NAMALWA (cell line): Measurements from ENCODE around the gene ANXA1.
A peak's percentile ranks its signal among the peaks of the same experiment; 100 is the strongest.

Experiments
- DNase-seq: peaks from one replicate; pipeline ENCODE4 v3.0.0-alpha.2; 2015; ENCODE audit warnings: low spot score

The ANXA1 gene, protein sequence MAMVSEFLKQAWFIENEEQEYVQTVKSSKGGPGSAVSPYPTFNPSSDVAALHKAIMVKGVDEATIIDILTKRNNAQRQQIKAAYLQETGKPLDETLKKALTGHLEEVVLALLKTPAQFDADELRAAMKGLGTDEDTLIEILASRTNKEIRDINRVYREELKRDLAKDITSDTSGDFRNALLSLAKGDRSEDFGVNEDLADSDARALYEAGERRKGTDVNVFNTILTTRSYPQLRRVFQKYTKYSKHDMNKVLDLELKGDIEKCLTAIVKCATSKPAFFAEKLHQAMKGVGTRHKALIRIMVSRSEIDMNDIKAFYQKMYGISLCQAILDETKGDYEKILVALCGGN

DNA sequence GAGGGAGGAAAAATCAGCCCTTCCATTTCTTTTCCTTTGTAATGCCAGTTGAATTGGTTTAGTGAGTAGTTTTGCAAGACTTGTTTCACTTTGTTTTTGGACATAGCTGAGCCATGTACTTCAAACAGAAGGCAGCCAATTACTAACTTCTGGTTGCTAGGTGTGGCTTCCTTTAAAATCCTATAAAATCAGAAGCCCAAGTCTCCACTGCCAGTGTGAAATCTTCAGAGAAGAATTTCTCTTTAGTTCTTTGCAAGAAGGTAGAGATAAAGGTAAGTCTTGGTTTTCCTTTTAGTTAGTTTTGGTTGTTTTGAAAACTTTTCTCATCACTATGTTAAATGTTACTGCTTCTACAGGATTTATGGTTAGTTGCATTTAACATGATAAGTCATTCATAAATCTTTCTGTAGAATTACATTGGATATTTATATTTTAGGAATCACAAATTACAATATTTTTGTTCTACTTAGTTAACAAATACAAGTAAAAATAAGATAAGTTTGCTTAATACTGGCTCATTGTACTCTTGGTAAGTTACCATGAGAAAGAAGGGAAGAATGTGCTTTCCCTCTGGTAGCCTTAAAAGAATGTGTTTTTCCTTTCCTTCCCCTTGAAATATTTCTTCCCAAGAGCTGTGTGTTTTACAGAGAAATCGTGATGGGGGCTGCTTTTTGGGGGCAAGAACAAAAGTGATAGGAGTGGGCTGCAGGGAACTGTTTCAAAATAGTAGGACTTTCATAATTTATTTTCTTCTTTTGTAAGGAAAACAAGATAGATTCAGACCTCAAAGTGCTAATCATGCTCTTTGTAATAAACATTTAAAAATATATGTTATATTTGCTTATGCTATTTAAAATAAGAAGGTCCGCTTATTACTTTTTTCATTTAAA, at the start of gene ANXA1:
Gene ANXA1 (plus strand): TSS at position 213 of the 890 bp plus-strand sequence. CDS start 6,671 bp downstream, outside the sequence.
- no peak for DNase-seq

DNA sequence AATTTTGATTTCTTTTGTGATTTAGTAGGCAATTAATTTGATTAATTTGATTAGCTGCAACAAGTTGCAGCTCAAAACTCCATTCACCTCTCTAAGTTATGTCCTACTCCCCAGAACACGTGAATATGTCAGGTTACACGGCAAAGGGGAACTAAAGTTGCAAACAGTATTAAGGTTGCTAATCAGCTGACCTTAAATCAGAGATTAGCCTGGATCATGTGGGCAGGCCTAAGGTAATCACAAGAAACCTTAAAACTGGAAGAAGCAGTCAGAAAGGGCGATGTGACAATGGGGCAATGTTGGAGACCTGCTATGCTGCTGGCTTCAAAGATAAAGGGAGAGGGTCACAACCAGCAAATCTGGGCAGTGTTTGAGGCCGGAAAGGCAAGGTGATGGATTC, 47.3 kb upstream of the ANXA1 start:
- DNase-seq, result no peak

DNA sequence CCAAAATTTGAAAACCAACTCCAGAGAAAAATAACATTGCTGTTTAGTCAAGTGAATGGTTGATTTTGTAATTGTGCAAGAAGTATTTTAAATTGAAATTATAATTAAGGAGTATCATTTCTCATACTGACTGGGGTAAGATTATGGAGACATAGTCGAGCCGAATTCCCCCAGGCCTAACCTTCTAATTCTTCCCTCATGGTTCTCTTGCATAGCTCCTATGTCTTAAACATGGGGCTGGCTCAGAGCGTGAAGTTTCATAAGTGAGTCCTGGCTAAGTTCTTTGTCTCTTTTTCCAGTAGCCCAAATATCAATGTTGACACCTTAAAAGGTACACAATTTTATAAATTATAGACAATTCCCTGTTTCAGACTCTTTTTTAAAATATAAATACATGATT, 46.7 kb upstream of the ANXA1 start:
- no peak for DNase-seq

DNA sequence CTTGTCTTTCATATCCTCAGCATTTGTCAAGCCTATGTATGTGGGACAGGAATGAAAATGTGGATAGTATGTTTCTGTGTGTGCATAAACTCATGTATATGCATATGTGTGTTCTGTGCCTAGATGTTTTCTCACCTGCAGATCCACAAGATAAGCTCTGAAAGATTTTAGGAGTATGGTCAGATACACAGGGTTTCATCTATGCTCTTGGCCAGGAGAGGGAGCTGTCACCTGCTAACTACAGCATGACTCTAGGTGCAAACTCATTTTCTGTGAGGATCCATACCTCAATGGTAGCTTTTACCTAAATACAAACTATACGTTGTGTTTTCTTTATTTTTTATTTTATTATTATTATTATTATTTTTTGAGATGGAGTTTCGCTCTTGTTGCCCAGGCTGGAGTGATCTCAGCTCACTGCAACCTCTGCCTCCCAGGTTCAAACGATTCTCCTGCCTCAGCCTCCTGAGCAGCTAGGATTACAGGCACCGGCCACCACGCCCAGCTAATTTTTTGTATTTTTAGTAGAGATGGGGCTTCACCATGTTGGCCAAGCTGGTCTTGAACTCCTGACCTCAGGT, 44.1 kb upstream of the ANXA1 start:
- peak; percentile 68 for DNase-seq

DNA sequence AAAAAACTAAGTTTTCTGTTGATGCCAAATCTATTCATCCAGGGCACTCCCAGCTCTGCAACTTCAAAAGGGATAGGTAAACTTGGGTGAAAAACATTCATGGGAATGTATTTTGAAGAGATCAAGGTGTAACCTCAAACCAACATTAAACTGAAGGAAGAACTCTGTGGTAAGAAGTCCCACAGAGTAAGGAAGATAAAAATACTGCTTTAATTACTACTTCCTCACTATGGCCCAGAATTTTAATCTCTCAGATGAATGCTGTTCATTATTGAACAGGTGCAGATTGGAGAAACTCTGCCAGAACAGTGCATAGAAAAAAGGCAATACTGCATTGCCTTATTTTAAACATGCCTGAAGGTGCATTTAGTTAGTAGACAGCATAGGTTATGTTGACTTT, 37.6 kb upstream of the ANXA1 start:
- no peak for DNase-seq

DNA sequence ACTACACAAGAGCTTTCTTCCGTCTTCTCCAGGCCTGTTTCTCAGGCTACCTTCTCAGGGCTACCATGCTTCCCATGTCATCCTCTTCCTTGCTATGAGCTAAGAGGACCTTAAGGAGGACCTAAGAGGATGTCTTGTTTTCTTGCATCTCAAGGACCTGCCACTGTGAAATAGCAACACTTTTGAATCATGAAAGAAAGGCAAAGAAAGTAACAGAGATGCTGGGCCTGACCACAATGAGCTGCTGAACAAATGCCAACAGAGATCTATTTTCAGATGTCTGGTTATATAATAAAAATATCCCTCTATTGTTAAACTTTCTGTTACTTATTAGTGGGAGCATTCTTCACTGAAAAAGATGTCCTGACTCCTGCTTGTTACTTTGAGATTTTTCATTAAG, 36.7 kb upstream of the ANXA1 start:
- DNase-seq, result no peak

DNA sequence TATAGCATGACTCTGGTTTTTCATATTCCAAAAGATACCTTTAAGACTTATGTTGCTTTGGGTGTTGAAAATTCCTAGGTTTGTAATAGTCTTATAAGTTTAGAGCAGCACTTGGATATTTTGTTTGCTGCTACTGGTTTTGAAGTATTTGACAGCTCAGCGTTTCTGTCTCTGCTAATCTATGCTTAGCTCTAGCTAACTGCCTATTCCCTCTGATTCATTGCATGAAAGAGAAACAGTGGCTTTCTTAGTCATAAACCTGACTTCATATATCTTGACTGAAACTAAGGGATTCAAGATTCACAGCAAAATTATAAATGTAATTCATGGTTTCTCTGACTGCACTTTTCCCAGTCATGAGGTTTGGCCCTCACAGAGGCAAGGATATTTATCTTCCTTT, 35.6 kb upstream of the ANXA1 start:
- DNase-seq, result no peak

DNA sequence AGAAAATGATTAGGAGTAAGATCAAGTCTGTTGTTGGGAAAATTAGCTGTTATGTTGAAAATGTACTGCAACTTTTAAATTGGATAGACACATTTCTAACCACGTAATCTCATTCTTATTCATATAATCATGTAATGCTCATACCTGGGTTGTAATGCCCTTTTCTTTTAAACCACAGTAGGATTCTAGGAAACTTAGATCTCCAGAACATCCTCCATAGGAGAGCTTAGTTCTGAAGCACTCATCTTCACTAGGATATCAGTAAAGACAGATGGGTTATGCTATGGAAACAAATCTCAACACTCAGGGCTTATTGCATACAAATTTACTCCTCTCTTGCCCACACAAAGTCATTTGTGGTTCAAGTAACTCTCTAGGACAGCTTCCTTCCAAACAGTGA, 34.8 kb upstream of the ANXA1 start:
- no peak for DNase-seq

DNA sequence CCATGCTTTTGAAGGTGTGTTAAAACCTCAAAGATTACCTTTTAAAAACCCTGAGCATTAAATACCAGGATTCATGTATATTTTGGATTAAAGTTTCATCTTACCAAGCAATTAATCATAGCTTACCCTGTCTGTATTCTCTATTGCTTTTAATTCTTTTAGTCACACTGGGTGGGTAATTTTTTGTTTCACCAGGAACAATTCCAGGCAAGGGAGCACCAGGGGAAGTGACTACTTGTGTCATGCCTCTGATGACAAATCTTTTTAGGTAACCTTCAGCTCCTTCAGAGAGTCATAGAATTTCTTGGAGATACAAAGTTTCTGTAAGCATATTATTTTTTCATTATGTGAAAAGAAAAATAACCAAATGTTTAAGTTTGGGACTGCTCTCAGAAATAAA, 33.4 kb upstream of the ANXA1 start:
- DNase-seq, result no peak

DNA sequence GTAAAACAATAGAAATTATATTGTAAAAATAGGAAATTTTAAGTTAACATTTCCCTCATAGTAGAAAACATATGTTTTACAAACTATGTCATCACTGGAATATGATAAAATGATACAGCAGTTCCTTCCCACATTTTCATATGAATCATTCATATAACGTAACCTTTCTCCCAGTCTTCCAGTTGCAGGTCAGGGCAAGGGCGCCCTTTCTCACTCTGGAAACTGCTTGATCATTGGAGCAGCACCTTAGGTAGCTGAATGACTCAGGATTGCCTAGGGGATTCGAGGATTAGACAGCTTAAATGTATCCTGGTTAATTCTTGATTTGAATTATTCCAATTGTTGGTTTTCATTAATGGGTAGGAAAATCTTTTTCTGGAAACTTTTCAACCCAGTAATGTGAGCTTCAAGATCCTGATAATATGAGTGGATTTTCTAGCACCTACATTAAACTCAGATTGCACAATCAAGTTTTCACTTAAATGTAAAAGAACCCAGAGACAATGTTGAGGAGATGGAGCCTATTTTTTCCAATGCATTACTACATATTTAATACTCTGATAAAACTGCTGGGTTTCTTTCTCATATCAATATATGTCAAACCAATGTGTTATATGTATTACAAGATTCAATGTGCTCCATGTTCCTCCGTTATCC, 32.6 kb upstream of the ANXA1 start:
- DNase-seq, result no peak

DNA sequence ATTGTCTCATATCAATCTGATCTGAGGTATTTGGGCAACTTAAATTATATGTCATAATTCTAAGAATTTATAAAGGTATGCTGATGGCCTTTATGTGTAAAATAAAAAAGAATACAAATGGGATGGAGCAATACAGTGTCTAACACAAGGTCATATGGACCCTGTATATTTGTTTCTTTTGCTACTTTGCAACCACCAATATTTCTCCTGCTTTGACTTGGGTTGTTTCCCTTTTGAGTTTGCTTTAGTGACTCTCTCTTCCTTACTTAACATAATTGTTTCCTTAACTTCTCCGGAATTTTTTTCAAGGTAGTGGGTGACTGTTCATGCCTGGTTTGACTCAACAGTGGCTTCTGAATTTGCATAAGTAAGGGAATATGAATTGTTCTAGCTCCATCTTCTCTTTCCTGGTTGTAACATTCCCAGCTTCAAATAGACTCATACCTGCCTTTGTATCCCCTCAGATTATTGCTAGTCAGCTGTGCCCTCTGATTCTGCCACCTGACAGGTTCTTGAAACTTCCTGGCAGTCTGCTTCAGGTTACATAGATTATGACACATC, 30.2 kb upstream of the ANXA1 start:
- no peak for DNase-seq

DNA sequence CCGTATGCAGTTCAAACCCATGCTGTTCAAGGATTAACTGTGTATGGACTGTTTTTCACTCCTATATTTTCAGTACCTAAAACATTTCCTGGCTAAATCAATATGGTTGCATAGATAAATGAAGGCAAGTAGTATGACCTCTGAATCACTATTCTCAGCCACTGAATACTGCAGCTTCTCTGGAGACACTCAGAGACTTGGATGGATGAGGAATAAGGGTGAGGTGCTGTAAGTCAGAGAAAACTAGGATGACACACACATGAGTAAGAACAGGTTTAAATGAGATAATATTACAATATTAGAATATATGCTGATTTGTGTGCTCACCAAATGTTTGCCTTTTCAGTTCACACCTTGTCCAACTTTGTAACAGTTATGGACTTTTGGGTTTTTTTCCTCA, 26.0 kb upstream of the ANXA1 start:
- DNase-seq, result no peak

DNA sequence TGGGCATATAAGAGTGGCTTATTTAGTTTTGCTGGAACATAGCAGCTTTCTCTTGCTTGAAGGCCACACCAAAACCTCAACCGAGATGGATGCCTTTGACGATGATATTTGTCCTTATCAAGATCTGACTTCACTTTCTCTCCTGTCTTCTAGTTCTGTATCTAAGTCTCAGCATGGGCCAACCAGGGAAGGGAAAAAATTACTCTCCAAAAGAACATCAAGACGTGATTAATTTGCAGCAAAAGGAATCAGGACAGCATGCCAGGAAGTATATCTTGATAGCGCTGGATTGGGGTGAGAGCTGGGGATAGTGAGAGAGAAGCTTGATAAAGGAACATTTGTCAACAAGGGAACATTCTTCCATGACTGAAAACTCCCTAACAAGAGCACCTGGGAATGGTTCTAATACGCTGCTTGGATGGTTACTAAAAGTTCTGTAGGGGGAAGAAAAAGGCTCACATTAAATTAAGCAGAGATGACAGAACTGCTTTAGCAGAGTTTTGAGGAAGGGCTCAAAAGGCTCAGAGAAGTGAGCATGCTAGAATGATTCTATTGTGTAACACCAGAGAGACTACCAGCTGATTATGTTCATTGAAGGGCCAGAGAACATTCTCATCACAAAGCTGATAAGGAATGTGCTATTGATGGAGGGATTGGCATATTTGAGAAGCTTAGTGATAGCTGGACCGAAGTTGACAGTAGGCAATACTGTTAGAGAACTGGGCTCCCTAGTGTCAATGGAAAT, 21.6 kb upstream of the ANXA1 start:
- no peak for DNase-seq

DNA sequence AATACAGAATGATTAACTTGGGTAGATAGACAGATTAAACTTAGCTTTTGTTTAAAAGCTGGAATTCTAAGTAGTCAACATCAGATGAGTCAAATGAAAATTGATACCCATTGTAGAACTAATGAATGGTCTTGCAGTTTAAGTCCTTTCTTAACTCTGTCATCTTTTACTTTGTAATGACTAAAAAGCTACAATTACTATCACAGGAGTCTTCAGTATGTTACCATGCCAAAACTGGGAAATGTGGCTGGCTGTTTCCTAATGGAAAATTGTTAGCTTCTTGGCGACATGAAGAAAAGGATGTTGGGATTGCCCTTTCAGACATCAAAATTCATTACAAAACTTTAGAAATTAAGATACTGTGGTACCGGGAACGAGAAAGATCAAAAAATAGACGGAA, 20.2 kb upstream of the ANXA1 start:
- DNase-seq, result no peak

DNA sequence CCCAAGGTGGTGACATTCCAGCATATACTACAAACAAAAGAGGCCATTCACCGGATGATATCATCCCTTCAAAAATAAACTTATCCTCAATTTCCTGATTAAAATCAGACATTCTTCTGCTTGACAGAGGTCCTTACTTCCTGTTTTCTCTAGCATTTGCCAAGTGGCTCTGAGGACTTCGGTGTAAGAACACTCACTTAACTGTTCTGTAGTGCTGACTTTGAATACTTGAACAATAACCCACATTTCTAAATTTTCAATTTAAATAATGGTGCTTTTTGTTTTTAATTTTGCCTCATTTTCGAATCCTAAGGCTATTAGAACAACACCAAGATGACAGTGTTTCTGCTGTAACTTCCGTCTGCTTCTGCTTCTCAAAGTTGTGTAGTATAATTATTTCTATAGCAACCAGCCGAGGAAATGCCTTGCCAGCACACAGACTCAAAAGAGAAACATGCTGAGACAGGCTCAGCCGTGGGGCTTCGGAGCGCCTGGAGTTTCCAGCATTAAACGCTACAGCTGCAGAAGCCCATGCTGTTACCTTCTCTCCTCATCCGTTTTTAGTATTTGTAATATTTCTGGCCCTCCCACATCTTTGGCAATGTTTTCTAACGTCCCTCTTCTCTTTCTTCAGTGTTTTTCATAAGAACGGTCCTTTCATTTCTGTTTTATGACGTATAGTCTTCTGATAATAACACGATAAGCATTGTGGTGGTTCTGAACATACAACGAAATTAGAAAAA, 19.5 kb upstream of the ANXA1 start:
- DNase-seq, result peak; percentile 94

DNA sequence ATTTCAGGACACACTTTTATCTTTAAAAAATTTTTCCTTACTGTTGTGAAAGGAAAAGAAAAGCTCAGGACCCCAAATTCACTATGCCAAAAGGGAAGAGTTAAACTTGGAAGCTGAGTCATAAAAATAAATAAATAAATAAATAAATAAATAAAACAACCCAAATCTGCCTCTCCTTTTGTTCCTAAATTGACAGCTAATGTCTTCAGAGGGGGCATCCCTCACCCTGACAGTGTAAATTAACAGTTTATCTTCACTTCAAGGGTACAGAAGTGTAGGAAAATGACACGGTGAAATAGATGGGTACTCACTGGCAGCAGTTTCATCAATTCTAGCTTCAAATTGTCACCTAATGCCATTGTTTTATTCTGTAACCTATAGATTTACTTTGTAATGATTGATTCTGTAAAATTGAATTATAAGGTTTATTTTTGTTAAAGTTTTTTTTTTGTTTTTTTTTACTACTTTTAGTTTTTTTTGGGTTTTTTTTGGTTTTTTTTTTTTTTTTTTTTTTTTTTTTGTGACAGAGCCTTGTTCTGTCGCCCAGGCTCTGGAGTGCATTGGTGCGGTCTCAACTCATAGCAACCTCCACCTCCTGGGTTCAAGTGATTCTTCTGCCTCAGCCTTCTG, 18.5 kb upstream of the ANXA1 start:
- peak; percentile 41 for DNase-seq

DNA sequence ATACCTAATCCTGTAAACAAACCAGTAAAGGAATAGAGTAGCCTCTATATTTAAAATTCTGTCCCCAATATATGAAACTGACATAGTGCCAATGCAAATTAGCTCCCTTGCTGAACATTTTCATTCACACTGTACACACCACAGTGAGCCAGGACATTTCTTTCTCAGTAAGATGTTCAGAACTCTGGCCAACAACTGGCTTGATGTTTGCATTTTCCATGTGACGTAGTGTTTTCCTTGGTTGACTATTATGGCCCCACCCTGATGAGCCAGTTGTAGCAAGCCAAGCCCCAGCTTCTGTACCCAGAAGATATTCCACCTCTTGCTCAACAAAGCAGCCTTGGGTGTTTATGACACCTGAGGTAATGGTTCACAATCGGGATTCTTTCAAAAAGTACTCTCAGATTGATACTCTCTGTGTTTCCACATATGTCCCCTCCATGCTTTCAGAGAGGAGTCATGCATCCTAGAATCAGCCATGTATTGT, 17.7 kb upstream of the ANXA1 start:
- DNase-seq, result peak; percentile 64

DNA sequence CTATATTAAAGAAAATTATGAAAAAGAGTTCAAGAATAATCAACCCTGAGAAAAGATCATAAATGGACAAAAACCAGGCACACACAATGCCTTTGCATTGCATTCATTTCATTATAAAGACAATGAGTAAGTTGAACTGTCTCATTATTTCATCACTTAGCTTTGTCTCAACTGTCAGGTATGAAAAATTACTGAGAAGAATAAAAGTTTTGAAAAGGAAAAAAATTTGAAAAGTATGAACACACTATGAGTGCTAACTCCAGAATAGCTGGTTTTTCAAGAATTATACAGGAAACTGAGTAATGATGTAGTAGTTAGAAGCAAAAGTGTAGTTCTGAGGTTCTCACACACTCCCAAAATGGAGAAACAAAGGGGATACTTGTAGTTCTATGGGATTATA, 16.3 kb upstream of the ANXA1 start:
- DNase-seq, result no peak

DNA sequence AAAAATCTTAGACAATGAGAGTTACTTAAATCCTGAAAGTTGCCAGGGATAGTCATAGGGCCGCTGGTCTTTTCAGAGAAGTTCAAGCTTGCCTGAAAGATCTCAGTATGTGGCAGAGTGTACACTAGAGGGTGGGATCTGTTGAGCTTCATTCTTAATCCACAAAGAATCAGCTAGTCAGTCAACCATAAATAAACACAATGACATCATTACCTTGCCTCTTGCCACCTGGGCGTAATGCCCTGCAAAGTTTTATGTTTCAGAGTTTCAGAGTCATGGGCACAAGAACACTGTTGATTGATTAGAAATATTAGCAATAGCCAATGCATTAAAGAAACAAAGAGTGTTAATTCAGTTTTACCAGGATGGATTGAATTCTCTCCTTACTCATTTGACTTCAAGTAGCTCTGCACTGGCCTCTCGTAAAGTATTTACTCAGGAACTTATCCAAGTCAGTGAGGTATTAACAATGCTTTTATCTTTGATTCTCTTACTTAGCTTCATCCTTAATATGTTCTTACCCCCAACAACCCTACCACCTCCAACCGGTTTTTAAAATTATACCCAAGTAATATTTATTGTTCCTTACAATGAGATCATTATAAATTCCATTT, 14.3 kb upstream of the ANXA1 start:
- peak; percentile 39 for DNase-seq

DNA sequence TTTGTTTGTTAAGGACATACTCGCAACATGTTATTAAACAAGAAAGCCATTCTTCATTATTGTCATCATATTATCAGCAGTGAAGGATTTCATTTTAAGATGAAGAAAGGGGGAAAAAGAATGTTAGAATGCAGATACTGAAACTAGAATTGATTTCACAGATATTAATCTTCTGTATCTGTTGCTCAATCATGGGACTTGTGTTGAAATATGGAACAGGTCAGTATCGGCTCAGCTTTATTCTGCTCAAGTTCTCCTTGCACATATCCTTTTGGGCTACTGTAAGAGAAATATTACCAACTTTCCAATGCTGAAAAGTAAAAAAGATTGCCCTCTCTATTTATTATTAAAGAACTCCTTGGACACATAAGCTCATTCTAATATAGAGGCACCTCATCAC, 13.8 kb upstream of the ANXA1 start:
- no peak for DNase-seq
